GOT3 (cell line): ENCODE data around the gene SPEM2.

Source experiments
- DNase-seq: peaks from one replicate; lab custom pipeline; 2025; ENCODE audit warnings: mixed read lengths; lab: John Stamatoyannopoulos, UW

The SPEM2 gene

GRCh38 chr17:7421186-7421585, 4.2 kb upstream of the SPEM2 start:
- DNase-seq: no peak

GRCh38 chr17:7423679-7424078, 1.7 kb upstream of the SPEM2 start:
- no peak for DNase-seq

- DNase-seq: no peak
Observed at GRCh38 chr17:7425756-7426155, 340 bp downstream of the SPEM2 start.

GRCh38 chr17:7426203-7426863, 917 bp downstream of the SPEM2 start:
- DNase-seq: no peak

GRCh38 chr17:7426896-7427489, 1.6 kb downstream of the SPEM2 start:
- no peak for DNase-seq

GRCh38 chr17:7427549-7427948, 2.1 kb downstream of the SPEM2 start:
- no peak for DNase-seq

- no peak for DNase-seq
Observed at GRCh38 chr17:7428557-7428956, 3.1 kb downstream of the SPEM2 start, which contains the start of gene SPEM3. Gene SPEM3 (plus strand): TSS chr17:7428857. CDS start chr17:7428903, 46 bp downstream.

GRCh38 chr17:7429722-7430121, 4.3 kb downstream of the SPEM2 start:
- DNase-seq: no peak

GRCh38 chr17:7431231-7431630, 5.8 kb downstream of the SPEM2 start:
- DNase-seq: no peak

- no peak for DNase-seq
Observed at GRCh38 chr17:7432296-7432695, 6.9 kb downstream of the SPEM2 start.

- no peak for DNase-seq
Observed at GRCh38 chr17:7435676-7436555, 10.5 kb downstream of the SPEM2 start.

GRCh38 chr17:7436556-7437368, 11.3 kb downstream of the SPEM2 start:
- no peak for DNase-seq

GRCh38 chr17:7437369-7437863, 12.0 kb downstream of the SPEM2 start:
- DNase-seq: no peak

GRCh38 chr17:7437950-7438614, 12.7 kb downstream of the SPEM2 start:
- DNase-seq: no peak

GRCh38 chr17:7438656-7439460, 13.4 kb downstream of the SPEM2 start:
- DNase-seq: no peak

GRCh38 chr17:7439462-7440112, 14.2 kb downstream of the SPEM2 start, which contains the start of gene FGF11:
Gene FGF11 (plus strand): TSS chr17:7439512. CDS start chr17:7439621, 109 bp downstream.
- DNase-seq: no peak

- DNase-seq: no peak
Observed at GRCh38 chr17:7440113-7440833, 14.9 kb downstream of the SPEM2 start.

- no peak for DNase-seq
Observed at GRCh38 chr17:7440834-7441195, 15.4 kb downstream of the SPEM2 start.

GRCh38 chr17:7441266-7441665, 15.8 kb downstream of the SPEM2 start:
- no peak for DNase-seq
